Transverse colon (tissue), 4 donors: ENCODE results near the gene PRKACB. TPM values are rescaled to one million over a fixed set of nuclear protein-coding genes. Genes with fewer than 3 reads are reported as not detected.

Source experiments
- DNase-seq: peaks from one replicate; pipeline ENCODE4 v3.0.0-alpha.2; 2019
- H3K27ac ChIP-seq, 4 donors: fragments of 200-600 bp; sonication (generic); 2 replicates each; pipeline ENCODE4 v1.5.1; 2016 to 2018; ENCODE audit warnings: inconsistent platforms in 4 of 4
- H3K27me3 ChIP-seq: fragments of 200-600 bp; sonication (generic); 2 replicates; pipeline ENCODE4 v1.5.1; 2017; ENCODE audit warnings: inconsistent platforms
- H3K36me3 ChIP-seq, 4 donors: fragments of 200-600 bp; sonication (generic); 2 replicates each; pipeline ENCODE4 v1.5.1; 2017 to 2019; ENCODE audit warnings: inconsistent platforms in 4 of 4
- H3K4me1 ChIP-seq, 4 donors: fragments of 200-600 bp; sonication (generic); 2 replicates each; pipeline ENCODE4 v1.5.1; 2017 to 2020; ENCODE audit warnings: inconsistent platforms in 4 of 4
- H3K4me3 ChIP-seq, 4 donors: fragments of 200-600 bp; sonication (generic); 1 replicate in 1 of 4; 2 replicates in 3 of 4; pipeline versions ENCODE4 v1.5.1 to v1.6.1; 2017 to 2019; ENCODE audit warnings: inconsistent platforms in 4 of 4
- H3K9me3 ChIP-seq, 2 donors: fragments of 200-600 bp; sonication (generic); 2 replicates each; pipeline ENCODE4 v1.5.1; 2017 to 2019; ENCODE audit warnings: inconsistent platforms in 2 of 2
- EP300 ChIP-seq: sonication (generic); formaldehyde crosslinking; IDR thresholded peaks from one replicate; pipeline ENCODE4 v1.6.1; 2017; ENCODE audit warnings: antibody characterized with exemption, low read depth
- POLR2A ChIP-seq: fragments of 450-650 bp; IDR thresholded peaks from one replicate; pipeline ENCODE4 v1.6.1; 2016; ENCODE audit warnings: antibody characterized with exemption, mild to moderate bottlenecking, moderate library complexity
- POLR2AphosphoS5 ChIP-seq, 3 donors: sonication (generic); formaldehyde crosslinking; IDR thresholded peaks; one replicate each; pipeline ENCODE4 v1.6.1; 2016; ENCODE audit warnings: antibody characterized with exemption in 3 of 3
- WGBS, 2 donors: methylation state at CpG; one replicate each; pipeline ENCODE4 v1.1.5; 2018; ENCODE audit warnings: low coverage in 1 of 2; 5-methylcytosine and 5-hydroxymethylcytosine counted together
- in situ Hi-C, 4 donors: fragments of 200-750 bp; cut with MboI; loops; one replicate each; pipeline versions ENCODE4 v1.15.0 to v1.15.1; 2017; ENCODE audit warnings: low sequenced_read_pairs in 3 of 4, low pct_ligation_motif_present in 1 of 4, low pct_unique_long_range_greater_than_20kb in 1 of 4
- intact Hi-C: fragments of 100-400 bp; cut with DNase I; formaldehyde crosslinking; loops from one replicate; pipeline ENCODE4 v1.15.1; 2023; ENCODE audit warnings: low total_unique reads
- total RNA-seq, 4 donors: library from RNA; depleted of rRNA; stranded (reverse); fragments of >200 nt; gene quantifications; one replicate each; pipeline ENCODE4 v1.1.0, GENCODE V29; 2016
- TF ChIP-seq, protein P1 (sequence below), 5 experiments: fragments of 200-600 bp in 3 of 5; fragments of 450-650 bp in 2 of 5; sonication (generic) in 3 of 5; IDR thresholded peaks; 1 replicate in 2 of 5; 2 replicates in 3 of 5; pipeline ENCODE4 v1.5.1; 2016 to 2017; ENCODE audit warnings: antibody characterized with exemption in 5 of 5, inconsistent platforms in 3 of 5, mild to moderate bottlenecking in 2 of 5, moderate library complexity in 1 of 5

The PRKACB gene
- total RNA-seq, 4 donors from 2014 or later = 34.6 to 115 (median 79.2) TPM

- H3K36me3 ChIP-seq = peaks cover 0 to 8% (median 0%) of the 10 kb centered on the region in 4 donors
- WGBS, 2 donors = 67 to 79% methylated on average over 3 of the region's 3 CpGs
- H3K27ac ChIP-seq = no peak overlapping the region
- intact Hi-C loops = no loop called here
- H3K4me1 ChIP-seq = peaks cover 0 to 16% (median 0%) of the 10 kb centered on the region in 4 donors
- in situ Hi-C loops = no loop called here
- H3K27me3 ChIP-seq = no peaks in the 10 kb centered on the region
- H3K4me3 ChIP-seq = no peak overlapping the region
- no peaks in the 10 kb centered on the region for H3K9me3 ChIP-seq
- DNase-seq = no peak
- TF ChIP-seq POLR2AphosphoS5 (IDR thresholded peaks at IDR 0.05) (no peak), EP300 (no peak), POLR2A (no peak)
- TF ChIP-seq, protein P1, sequence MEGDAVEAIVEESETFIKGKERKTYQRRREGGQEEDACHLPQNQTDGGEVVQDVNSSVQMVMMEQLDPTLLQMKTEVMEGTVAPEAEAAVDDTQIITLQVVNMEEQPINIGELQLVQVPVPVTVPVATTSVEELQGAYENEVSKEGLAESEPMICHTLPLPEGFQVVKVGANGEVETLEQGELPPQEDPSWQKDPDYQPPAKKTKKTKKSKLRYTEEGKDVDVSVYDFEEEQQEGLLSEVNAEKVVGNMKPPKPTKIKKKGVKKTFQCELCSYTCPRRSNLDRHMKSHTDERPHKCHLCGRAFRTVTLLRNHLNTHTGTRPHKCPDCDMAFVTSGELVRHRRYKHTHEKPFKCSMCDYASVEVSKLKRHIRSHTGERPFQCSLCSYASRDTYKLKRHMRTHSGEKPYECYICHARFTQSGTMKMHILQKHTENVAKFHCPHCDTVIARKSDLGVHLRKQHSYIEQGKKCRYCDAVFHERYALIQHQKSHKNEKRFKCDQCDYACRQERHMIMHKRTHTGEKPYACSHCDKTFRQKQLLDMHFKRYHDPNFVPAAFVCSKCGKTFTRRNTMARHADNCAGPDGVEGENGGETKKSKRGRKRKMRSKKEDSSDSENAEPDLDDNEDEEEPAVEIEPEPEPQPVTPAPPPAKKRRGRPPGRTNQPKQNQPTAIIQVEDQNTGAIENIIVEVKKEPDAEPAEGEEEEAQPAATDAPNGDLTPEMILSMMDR (IDR thresholded peaks at IDR 0.05) = no peak
These were observed 11.4 kb downstream of the PRKACB start for GRCh38 chr1:84155517-84155916.

- Histone ChIP-seq H3K27me3 (no peaks in the 10 kb centered on the region), H3K4me1 (peaks cover 0 to 16% (median 0%) of the 10 kb centered on the region in 4 donors), H3K27ac (no peak overlapping the region), H3K36me3 (peaks cover 0 to 8% (median 0%) of the 10 kb centered on the region in 4 donors), H3K9me3 (no peaks in the 10 kb centered on the region), H3K4me3 (no peak overlapping the region)
- TF ChIP-seq, protein P1 (IDR thresholded peaks at IDR 0.05) = no peak
- TF ChIP-seq POLR2AphosphoS5 (IDR thresholded peaks at IDR 0.05) (no peak), EP300 (no peak), POLR2A (no peak)
- WGBS, 2 donors = 42 to 44% methylated on average over 2 of the region's 2 CpGs
- DNase-seq = no peak
- in situ Hi-C loops (no loop called here), intact Hi-C loops (no loop called here)
These were observed 12.1 kb downstream of the PRKACB start for GRCh38 chr1:84156210-84156621.

- intact Hi-C loops (no loop called here), in situ Hi-C loops (no loop called here)
- peaks cover 0 to 2% (median 0%) of the 10 kb centered on the region in 4 donors for H3K36me3 ChIP-seq
- H3K27ac ChIP-seq = no peak overlapping the region
- no peaks in the 10 kb centered on the region for H3K27me3 ChIP-seq
- 85 to 89% methylated on average over 4 to 5 of the region's 5 CpGs for WGBS, 2 donors
- DNase-seq = no peak
- TF ChIP-seq, protein P1 (IDR thresholded peaks at IDR 0.05) = no peak
- TF ChIP-seq EP300 = no peak
- no peak overlapping the region for H3K4me3 ChIP-seq
- no peaks in the 10 kb centered on the region for H3K9me3 ChIP-seq
- H3K4me1 ChIP-seq = peaks cover 0 to 16% (median 0%) of the 10 kb centered on the region in 4 donors
These were observed 15.6 kb downstream of the PRKACB start for GRCh38 chr1:84159533-84160240.

GRCh38 chr1:84162295-84162694 is 18.2 kb downstream of the PRKACB start:
- H3K27me3 ChIP-seq = no peaks in the 10 kb centered on the region
- intact Hi-C loops (no loop called here), in situ Hi-C loops (no loop called here)
- H3K4me3 ChIP-seq = no peak overlapping the region
- peaks cover 0 to 15% (median 0%) of the 10 kb centered on the region in 4 donors for H3K4me1 ChIP-seq
- WGBS, 2 donors = 99 to 100% methylated on average over 2 of the region's 2 CpGs
- no peak overlapping the region for H3K27ac ChIP-seq
- no peak for DNase-seq
- TF ChIP-seq EP300 = no peak
- TF ChIP-seq, protein P1 (IDR thresholded peaks at IDR 0.05) = no peak
- no peaks in the 10 kb centered on the region for H3K9me3 ChIP-seq
- no peaks in the 10 kb centered on the region for H3K36me3 ChIP-seq
